Stimulated activated effector memory CD8-positive, alpha-beta T cell treated with anti-CD3 and anti-CD28 coated beads, Interleukin-12 subunit alpha, Interleukin-12 subunit beta, amount 100 ng/mL, for 72 hours (primary cell): Measurements from ENCODE around the gene TOR1A.
A peak's percentile ranks its signal among the peaks of the same experiment; 100 is the strongest.

Experiments used
- ATAC-seq: fragments of 150-1000 bp; cut with Tn5 transposase; 2 replicates; pipeline ENCODE4 v1.10.0; 2021
- DNase-seq, 2 donors: peaks; one replicate each; pipeline ENCODE4 v3.0.0; 2021 to 2022; ENCODE audit warnings: low spot score in 2 of 2
- H3K27ac Mint-ChIP-seq: one replicate; pipeline ENCODE4 v1.8.0; 2022; ENCODE audit warnings: mild to moderate bottlenecking, mixed read lengths
- H3K36me3 Mint-ChIP-seq: one replicate; pipeline ENCODE4 v1.8.0; 2022; ENCODE audit warnings: mild to moderate bottlenecking, mixed read lengths
- H3K4me1 Mint-ChIP-seq: one replicate; pipeline ENCODE4 v1.8.0; 2022; ENCODE audit warnings: mixed read lengths
- H3K4me3 Mint-ChIP-seq: one replicate; pipeline ENCODE4 v1.8.0; 2022; ENCODE audit warnings: mild to moderate bottlenecking, mixed read lengths
- H3K9me3 Mint-ChIP-seq: one replicate; pipeline ENCODE4 v1.8.0; 2022; ENCODE audit warnings: mixed read lengths

The TOR1A gene

DNA sequence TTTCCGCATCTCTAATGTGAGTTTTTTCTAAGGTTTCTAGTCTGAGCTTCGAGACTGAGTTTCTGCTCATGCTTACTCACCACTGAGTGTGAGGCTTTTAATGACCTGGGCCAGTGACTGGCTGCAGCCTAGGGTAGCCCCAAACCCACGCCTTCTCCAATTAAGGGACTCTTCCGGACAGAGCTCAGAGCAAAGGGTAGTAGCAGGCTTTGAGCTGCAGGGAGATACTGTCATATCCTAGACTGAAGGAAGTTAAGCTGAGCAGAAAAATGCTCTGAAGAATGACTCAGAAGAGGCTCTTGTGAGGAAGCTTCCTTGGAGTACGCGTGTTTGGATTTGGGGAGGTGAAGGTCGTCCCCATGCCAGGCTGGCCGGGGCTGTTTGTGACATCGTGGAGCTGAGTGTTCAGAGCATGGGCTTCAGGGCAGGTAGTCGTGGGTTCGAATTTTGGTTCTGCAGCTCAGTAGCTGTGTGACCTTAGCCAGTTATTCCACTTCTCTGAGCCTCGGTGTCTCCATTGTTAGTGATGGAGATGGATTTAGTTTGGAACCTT, 14.8 kb upstream of the TOR1A start:
- peaks cover 63% of the 10 kb centered on the region for H3K36me3 Mint-ChIP-seq
- peak overlapping the region; percentile 42 for H3K4me3 Mint-ChIP-seq
- H3K9me3 Mint-ChIP-seq = no peaks in the 10 kb centered on the region
- H3K27ac Mint-ChIP-seq = peak overlapping the region; percentile 93
- DNase-seq (no peak), ATAC-seq (peak; percentile 12)
- peaks cover 36% of the 10 kb centered on the region for H3K4me1 Mint-ChIP-seq

DNA sequence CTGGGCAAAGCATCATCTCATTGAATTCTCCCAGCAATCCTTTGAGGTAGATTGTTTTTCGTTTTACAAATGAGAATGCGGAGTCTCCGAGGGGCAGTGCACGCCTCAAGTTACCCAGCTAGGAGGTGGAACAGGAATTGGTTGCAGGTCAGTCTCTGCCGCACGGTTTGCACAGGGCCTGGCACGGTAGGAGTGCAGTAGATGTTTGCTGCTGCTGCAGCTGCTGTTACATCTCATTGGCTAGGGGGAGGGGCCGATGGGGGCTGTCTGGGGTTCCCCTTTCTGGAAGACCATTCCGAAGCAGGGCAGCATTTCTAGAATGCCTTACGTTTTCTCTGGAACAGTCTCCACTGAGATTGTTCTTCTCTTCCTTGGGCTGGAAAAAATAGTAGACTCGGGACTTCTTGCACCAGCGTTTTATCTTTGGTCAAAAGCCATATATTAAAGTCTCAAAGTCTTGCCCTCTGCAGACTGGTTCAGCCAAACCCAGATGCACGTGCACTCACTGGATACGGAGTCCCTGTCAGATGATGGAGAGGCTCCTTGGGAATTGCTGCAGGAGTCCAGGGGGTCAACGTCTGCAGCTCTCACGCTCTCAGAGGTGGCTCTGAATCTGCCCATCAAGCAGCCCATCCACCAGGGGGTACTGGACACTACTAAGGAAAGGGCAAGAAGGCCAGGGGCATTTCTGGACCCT, 12.5 kb upstream of the TOR1A start:
- Mint-ChIP-seq H3K4me1 (peaks cover 44% of the 10 kb centered on the region), H3K4me3 (peak overlapping the region; percentile 98), H3K9me3 (no peaks in the 10 kb centered on the region), H3K27ac (peak overlapping the region; percentile 96), H3K36me3 (peaks cover 69% of the 10 kb centered on the region)
- DNase-seq = peak in 1 of 2 donors; percentile 62
- ATAC-seq = no peak

DNA sequence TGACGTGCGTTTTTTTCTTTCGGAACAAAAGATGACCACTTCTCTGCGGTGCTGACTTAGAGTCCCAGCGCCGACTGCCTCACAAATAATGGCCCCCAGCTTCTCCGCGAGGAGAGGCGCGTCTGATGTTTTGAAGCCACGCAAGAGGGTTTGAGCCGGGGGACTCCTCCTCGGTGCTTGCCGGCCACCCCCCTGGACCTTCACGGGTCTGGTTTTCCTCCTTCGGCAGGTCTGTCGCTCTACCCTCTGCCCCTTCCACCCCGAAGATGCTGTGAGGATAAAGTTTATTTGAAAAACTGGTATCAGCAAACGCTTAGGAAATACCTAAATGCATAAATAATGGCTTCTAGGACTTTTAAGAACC, 11.9 kb upstream of the TOR1A start:
- peaks cover 69% of the 10 kb centered on the region for H3K36me3 Mint-ChIP-seq
- H3K27ac Mint-ChIP-seq = peak overlapping the region; percentile 96
- ATAC-seq (peak; percentile 16), DNase-seq (no peak)
- no peaks in the 10 kb centered on the region for H3K9me3 Mint-ChIP-seq
- peaks cover 44% of the 10 kb centered on the region for H3K4me1 Mint-ChIP-seq
- peak overlapping the region; percentile 98 for H3K4me3 Mint-ChIP-seq

DNA sequence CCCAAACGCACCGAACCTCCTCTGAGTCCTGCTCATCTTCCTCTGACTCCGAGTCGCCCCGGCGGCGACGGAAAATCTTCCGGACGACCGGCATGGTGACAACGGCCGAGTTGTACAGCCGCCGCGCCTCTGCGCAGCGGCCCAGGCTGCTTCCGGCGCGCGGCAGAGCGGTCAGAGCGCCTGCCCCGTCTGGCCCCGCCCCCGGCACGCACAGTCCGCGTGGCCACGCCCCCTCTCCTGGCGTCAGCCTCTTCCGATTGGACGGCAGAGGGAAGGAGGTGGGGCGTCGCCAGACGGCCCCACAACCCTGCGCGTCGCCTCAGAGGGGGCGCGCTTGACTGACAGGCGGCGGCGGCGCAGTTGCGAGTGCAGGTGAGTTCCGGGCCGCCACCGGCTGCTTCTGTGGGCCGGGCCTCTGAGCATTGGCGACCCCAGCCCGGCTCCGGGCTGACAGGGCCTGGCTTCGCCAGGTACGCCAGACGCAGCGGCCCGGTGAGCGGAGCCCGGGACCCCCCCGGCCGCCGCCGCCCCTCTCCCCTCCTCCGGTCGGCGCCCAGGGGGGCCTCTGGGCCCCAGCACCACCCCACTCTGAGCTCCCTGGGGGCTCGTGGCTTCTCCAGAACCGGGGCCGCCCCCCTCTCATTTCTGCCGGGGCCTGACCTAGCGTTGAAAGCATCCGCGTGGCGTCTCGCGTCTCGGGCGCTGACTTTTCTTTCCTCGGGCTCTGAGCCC, 11.4 kb upstream of the TOR1A start, which contains the start of the genes C9orf78 and USP20:
Gene C9orf78, minus strand, starts transcription at position 148 of the 732 bp plus-strand sequence. Its CDS starts 54 bp downstream, at position 94.
Gene USP20, plus strand, starts transcription at position 331 of the 732 bp plus-strand sequence. CDS start 17,098 bp downstream, outside the sequence.
- DNase-seq (peak; percentile 96 to 97), ATAC-seq (peak; percentile 96)
- peaks cover 44% of the 10 kb centered on the region for H3K4me1 Mint-ChIP-seq
- H3K9me3 Mint-ChIP-seq = no peaks in the 10 kb centered on the region
- peak within 1 kb of the TSS; percentile 98 for H3K4me3 Mint-ChIP-seq
- H3K36me3 Mint-ChIP-seq = peaks cover 69% of the 10 kb centered on the region
- peak within 1 kb of the TSS; percentile 96 for H3K27ac Mint-ChIP-seq

DNA sequence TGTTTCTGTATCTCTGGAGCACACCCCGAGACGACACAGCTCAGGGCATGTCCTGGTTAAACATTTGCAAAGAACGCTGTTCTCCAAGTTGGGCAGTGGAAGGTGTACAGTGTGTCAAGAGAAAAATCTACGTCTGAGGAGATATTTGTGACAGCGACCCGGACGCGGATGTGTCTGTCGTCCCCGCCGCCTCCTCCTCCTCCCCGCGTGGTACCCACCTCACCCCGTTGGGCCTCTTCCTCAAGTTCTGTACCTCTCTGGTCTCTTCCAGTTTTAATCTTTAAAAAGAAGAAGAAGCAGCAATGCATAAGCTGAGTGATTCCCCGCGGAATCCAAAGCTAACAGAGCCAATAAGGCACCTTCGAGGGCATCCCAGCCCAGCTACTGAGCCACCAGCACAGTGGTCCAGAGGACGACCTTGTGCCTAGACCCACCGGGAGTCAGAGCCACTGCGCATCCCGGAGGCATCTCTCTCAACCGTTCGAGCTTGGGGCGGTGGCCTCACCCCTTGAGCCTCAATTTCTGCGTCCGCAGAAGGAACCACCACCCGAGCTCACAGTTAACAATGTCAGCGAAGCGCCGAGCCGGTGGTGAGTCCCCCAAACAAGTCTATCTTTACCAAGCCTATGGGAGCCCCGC, 10.7 kb upstream of the TOR1A start:
- ATAC-seq (no peak), DNase-seq (no peak)
- no peaks in the 10 kb centered on the region for H3K9me3 Mint-ChIP-seq
- peaks cover 43% of the 10 kb centered on the region for H3K4me1 Mint-ChIP-seq
- H3K27ac Mint-ChIP-seq = peak overlapping the region; percentile 96
- peaks cover 75% of the 10 kb centered on the region for H3K36me3 Mint-ChIP-seq
- peak overlapping the region; percentile 98 for H3K4me3 Mint-ChIP-seq

DNA sequence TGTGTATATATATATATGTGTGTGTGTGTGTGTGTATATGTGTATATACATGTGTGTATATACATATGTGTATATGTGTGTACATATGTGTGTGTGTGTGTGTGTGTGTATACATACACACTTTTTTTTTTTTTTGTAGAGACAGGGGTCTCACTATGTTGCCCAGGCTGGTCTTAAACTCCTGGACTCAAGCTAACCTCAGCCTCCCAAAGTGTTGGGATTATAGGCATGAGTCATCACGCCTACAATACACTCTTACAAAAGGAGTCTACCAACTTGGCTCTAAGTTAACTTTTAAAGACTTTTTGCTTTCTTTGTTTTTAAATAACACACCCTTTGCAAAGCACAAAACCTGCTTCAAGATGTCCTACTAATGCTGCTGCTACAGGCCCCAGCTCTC, 9.0 kb upstream of the TOR1A start:
- H3K36me3 Mint-ChIP-seq = peaks cover 86% of the 10 kb centered on the region
- ATAC-seq (no peak), DNase-seq (no peak)
- H3K9me3 Mint-ChIP-seq = no peaks in the 10 kb centered on the region
- peaks cover 29% of the 10 kb centered on the region for H3K4me1 Mint-ChIP-seq
- H3K4me3 Mint-ChIP-seq = peak overlapping the region; percentile 98
- H3K27ac Mint-ChIP-seq = peak overlapping the region; percentile 45

DNA sequence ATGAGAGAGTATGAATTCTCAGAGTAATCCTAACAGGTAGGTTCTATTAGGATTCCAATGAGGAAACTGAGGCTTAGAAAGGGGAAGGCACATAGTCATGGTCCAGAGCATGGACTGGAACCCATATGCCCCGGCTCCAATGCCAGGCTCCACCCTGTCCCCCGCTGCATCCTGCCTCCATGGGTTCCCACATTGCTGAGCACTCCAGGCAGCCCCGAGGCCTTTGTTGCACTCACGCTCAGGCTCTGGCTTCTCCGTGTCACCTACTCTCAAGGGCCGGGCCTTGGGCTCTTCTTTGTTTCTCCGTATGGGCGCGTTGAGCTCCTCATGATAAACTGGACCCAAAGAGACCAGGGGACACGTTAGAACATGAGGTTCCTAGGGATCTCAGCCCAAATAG, 5.0 kb upstream of the TOR1A start:
- DNase-seq (no peak), ATAC-seq (no peak)
- peaks cover 86% of the 10 kb centered on the region for H3K36me3 Mint-ChIP-seq
- peaks cover 9% of the 10 kb centered on the region for H3K4me1 Mint-ChIP-seq
- H3K27ac Mint-ChIP-seq = peak overlapping the region; percentile 8
- H3K4me3 Mint-ChIP-seq = no peak overlapping the region
- H3K9me3 Mint-ChIP-seq = no peaks in the 10 kb centered on the region

DNA sequence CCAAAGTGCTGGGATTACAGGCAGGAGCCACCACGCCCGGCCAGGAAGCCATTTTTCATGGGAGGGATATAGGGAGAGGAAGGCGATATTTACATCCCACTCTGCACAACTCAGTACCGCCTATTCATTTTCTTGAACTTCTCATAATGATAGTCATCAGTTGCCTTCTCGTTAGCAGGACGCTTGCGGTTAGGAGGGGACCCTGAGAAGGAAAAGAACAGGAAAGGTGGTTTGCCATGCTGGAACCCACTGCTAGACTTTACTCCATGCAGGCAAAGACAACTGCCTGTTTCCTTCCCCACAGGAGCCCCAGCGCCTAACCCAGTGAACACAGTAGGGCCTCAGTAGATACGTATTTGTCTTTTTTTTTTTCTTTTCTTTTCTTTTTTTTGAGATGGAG, 4.1 kb upstream of the TOR1A start:
- Mint-ChIP-seq H3K9me3 (no peaks in the 10 kb centered on the region), H3K36me3 (peaks cover 81% of the 10 kb centered on the region), H3K4me1 (peaks cover 2% of the 10 kb centered on the region), H3K4me3 (no peak overlapping the region), H3K27ac (peak overlapping the region; percentile 12)
- DNase-seq (no peak), ATAC-seq (no peak)

DNA sequence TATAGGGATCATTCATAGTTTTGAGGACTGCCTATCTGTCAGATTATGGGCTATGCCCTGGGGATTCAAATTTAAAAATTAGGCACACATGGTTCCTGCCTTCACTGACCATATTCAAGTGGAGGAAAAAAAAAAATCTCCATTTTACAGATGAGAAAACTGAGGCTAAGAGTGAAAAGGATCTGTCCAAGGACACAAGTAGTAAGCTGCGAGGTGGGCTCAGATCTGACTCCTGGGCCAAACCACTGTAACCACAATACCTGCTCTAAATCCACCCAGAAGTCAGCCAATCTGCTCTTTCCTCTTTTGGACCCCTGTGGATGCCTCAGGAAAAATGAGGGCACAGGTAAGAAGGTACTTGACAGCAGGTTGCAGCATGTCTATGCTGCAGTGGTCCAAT, 2.8 kb upstream of the TOR1A start:
- Mint-ChIP-seq H3K9me3 (no peaks in the 10 kb centered on the region), H3K36me3 (peaks cover 81% of the 10 kb centered on the region), H3K4me1 (peaks cover 12% of the 10 kb centered on the region), H3K27ac (no peak overlapping the region), H3K4me3 (no peak overlapping the region)
- ATAC-seq = no peak
- DNase-seq = no peak

DNA sequence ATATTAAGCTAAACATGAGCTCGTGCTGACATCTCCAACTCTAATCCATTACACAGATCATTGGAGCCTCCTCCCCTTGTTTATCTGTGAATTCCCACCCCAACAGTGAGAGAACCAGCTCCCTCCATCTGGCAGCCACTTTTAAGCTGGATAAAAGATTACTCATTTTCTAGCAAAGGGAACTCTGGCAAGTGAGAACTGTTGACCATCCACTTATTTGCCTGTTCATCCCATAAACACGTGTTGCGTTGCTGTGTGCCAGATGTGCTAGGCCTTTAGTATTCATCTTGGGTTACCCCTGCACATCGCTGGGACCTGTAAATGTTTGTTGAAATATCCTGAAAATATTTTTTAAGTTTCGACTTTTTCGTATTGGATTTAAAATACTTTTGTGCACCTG, 2.4 kb upstream of the TOR1A start:
- ATAC-seq (no peak), DNase-seq (no peak)
- no peaks in the 10 kb centered on the region for H3K9me3 Mint-ChIP-seq
- peaks cover 81% of the 10 kb centered on the region for H3K36me3 Mint-ChIP-seq
- no peak overlapping the region for H3K27ac Mint-ChIP-seq
- H3K4me3 Mint-ChIP-seq = no peak overlapping the region
- H3K4me1 Mint-ChIP-seq = peaks cover 12% of the 10 kb centered on the region

DNA sequence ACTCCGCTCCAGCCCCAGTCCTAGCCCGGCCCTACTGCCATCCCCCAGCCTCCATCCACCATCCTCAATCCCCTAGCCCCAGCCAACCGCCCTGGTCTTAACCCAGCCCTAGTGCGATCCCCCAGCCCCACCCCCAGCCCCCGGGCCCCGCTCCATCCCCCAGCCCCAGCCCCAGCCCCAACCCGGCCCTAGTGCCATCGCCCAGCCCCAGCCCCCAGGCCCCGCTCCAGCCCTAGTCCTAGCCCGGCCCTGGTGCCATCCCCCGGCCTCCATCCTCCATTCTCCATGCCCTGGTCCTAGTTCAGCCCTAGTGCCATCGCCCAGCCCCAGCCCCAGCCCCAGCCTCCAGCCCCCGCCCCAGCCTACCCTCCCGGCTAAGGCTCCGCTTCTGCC, 398 bp downstream of the TOR1A start:
- Mint-ChIP-seq H3K27ac (peak overlapping the region; percentile 90), H3K9me3 (no peaks in the 10 kb centered on the region), H3K4me3 (peak overlapping the region; percentile 80), H3K4me1 (peaks cover 18% of the 10 kb centered on the region), H3K36me3 (peaks cover 80% of the 10 kb centered on the region)
- peak; percentile 57 for ATAC-seq
- DNase-seq = no peak

DNA sequence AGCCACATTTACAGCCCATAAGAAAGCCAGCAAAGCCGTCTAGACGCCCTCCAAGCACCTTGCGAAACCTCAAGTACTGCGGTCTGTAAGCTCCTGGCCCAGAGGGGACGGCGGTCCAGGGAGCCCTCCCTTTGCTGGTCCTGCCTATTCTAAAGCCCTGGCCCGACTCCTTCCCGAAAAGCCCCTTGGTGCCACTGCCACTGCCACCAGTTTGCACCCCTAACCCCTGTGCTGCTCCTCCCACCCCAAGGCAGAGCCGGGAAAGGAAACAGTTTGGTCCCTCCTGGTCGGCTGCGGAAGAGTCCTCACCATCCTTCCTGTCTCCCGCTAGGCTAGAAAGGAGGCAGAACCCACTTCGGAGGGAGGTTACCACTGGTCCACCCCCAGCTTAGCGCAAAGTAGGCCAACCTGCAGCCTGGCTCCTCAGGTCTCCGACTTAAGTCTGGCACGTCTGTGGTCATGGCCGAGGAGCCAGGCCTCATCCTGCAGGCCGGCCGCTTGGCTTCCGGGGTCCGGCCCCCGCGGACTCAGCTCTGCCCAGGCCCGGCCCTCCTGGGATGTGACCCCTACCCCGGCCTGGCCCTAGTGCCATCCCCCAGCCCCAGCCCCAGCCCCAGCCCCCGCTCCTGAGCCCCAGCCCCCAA, 916 bp downstream of the TOR1A start:
- Mint-ChIP-seq H3K36me3 (peaks cover 80% of the 10 kb centered on the region), H3K27ac (peak overlapping the region; percentile 89), H3K4me1 (peaks cover 20% of the 10 kb centered on the region), H3K9me3 (no peaks in the 10 kb centered on the region), H3K4me3 (peak overlapping the region; percentile 80)
- no peak for DNase-seq
- peak; percentile 44 for ATAC-seq

DNA sequence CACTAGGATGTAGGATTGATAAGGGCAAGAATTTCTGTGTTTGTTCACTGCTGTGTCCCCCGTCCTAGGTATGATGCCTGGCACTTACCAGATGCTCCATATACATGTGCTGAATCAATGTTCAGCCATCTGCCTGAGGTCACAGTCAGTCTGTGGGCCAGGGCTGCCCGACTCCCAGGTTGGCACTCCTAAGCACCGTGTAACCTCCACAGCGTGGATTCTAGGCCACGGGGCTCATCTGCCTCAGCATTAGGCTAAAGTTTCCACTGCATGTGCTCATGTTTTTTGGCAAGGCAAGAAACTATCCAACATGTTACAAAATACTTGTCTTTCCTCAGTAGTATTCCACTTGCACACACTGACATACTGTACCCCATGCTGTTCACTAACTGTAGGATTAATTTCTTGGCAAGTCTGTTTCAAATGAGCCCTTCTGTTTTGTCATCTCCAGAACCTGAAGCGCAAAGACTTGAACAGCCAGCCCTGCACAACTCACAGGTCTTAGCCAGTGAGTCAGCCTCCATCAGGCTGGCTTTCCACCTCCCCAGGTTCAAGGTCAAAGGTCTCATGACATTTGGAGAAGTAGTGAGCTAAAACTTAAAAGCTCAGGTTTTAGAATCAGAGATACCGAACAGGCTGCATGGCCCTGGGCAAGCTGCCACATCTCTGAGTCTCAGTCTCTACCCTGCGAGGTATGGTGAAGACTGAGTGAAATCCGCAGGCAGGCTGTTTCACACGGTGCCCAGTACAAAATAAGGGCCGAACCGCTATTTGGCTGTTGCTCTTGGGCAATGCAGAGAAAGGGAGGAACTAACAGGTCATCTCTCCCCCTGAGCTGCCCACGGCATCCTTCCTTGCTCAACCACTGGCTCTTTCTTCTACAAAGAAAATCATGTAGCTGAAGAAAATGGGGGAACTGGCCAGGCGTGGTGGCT, 7.2 kb downstream of the TOR1A start:
- no peak for DNase-seq
- ATAC-seq = no peak
- H3K4me1 Mint-ChIP-seq = peaks cover 35% of the 10 kb centered on the region
- no peak overlapping the region for H3K4me3 Mint-ChIP-seq
- peaks cover 97% of the 10 kb centered on the region for H3K36me3 Mint-ChIP-seq
- no peaks in the 10 kb centered on the region for H3K9me3 Mint-ChIP-seq
- H3K27ac Mint-ChIP-seq = peak overlapping the region; percentile 75

DNA sequence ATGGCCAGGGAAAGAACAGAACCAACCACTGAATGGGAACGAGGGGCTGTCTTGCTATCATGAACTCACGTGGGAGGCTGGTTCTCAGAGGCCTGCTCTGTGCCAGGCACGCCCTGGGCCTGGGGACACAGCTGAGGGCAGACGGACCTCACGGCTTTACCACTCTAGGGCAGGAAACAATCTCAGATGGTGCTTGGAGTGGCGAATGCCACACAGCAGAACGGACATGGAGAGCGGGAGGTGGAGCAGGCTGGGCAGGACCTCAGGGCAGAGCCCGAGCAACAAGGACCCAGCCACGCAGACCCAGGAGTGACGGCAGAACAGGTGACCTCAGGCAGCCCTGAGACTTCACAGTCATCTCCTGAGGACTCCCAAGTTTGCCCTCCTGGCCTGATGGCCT, 8.7 kb downstream of the TOR1A start:
- Mint-ChIP-seq H3K27ac (peak overlapping the region; percentile 75), H3K4me3 (no peak overlapping the region), H3K9me3 (no peaks in the 10 kb centered on the region), H3K4me1 (peaks cover 41% of the 10 kb centered on the region), H3K36me3 (peaks cover 97% of the 10 kb centered on the region)
- DNase-seq (no peak), ATAC-seq (no peak)
